Hindlimb muscle (tissue), 1 donor: ENCODE data around the gene PRPH. TPM values are rescaled to one million over a fixed set of nuclear protein-coding genes. Genes with fewer than 3 reads are reported as not detected.

Experiments
- DNase-seq: peaks from one replicate; pipeline ENCODE4 v3.0.0-alpha.2; 2013
- polyA plus RNA-seq: library from polyadenylated mRNA; unstranded; fragments of 120-200 nt; gene quantifications from one replicate; pipeline ENCODE4 v1.2.1, GENCODE V29; 2013; ENCODE audit not compliant: insufficient read length

Gene PRPH
- polyA plus RNA-seq, 1 donor = 1.4 TPM

- DNase-seq = no peak
Measured at GRCh38 chr12:49346659-49347310, 51.8 kb downstream of the PRPH start, which contains the start of gene DNAJC22. TSS of gene DNAJC22 (plus strand) at chr12:49346888. CDS start at chr12:49348873, 1,985 bp downstream.

GRCh38 chr12:49347311-49348193, 52.6 kb downstream of the PRPH start:
- DNase-seq = peak; percentile 67

Other genes starting within 250 kb of the PRPH start
- 53.2 TPM for gene KMT2D, start 234.4 kb upstream of the PRPH start, polyA plus RNA-seq
- 2.2 TPM for gene RHEBL1, start 225.2 kb upstream of the PRPH start, polyA plus RNA-seq
- gene DHH, start 200.3 kb upstream of the PRPH start, polyA plus RNA-seq = 0.84 TPM
- 50.3 TPM for gene LMBR1L, start 184.3 kb upstream of the PRPH start, polyA plus RNA-seq
- 835 TPM for gene TUBA1B, start 163.8 kb upstream of the PRPH start, polyA plus RNA-seq
- 757 TPM for gene TUBA1A, start 106.1 kb upstream of the PRPH start, polyA plus RNA-seq
- 53.7 TPM for gene TUBA1C, start 30.1 kb upstream of the PRPH start, polyA plus RNA-seq
- gene TROAP, start 28.1 kb downstream of the PRPH start, polyA plus RNA-seq = 10.0 TPM
- gene C1QL4, start 42.0 kb downstream of the PRPH start, polyA plus RNA-seq = not detected
- gene DNAJC22, start 51.7 kb downstream of the PRPH start, polyA plus RNA-seq = 0.39 TPM
- 27.2 TPM for gene SPATS2, start 72.3 kb downstream of the PRPH start, polyA plus RNA-seq
- gene KCNH3, start 243.9 kb downstream of the PRPH start, polyA plus RNA-seq = 2.0 TPM